ENCODE measurements around the gene SESTD1. TPM values are rescaled to one million over a fixed set of nuclear protein-coding genes. Genes with fewer than 3 reads are reported as not detected.

Gene SESTD1
- total and polyA plus RNA-seq, 9 of the 15 experiments (the other 6 are each of a cell fraction or from before 2014, with no cell fraction given) = 0.32 to 5.6 (median 2.1) TPM

DNA sequence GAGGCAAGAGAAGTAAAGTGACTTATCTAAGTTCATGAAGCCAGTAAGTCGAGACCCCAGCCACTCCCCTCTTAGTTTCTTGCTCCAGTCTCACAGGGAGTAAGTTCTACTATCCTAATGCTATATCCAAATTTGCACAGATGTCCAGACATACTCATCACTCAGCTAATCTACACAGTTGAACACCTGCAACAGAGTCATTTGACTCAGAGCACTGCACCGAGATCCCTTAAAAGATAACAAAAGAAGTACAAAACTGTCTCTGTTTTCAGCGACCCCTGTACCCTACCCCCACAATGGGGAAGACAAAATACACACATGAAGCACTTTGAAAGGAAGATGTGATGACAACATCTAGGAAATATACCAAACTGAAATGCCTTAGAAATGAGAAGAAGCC, 192.1 kb downstream of the SESTD1 start (continued):
- TF ChIP-seq, protein P1, sequence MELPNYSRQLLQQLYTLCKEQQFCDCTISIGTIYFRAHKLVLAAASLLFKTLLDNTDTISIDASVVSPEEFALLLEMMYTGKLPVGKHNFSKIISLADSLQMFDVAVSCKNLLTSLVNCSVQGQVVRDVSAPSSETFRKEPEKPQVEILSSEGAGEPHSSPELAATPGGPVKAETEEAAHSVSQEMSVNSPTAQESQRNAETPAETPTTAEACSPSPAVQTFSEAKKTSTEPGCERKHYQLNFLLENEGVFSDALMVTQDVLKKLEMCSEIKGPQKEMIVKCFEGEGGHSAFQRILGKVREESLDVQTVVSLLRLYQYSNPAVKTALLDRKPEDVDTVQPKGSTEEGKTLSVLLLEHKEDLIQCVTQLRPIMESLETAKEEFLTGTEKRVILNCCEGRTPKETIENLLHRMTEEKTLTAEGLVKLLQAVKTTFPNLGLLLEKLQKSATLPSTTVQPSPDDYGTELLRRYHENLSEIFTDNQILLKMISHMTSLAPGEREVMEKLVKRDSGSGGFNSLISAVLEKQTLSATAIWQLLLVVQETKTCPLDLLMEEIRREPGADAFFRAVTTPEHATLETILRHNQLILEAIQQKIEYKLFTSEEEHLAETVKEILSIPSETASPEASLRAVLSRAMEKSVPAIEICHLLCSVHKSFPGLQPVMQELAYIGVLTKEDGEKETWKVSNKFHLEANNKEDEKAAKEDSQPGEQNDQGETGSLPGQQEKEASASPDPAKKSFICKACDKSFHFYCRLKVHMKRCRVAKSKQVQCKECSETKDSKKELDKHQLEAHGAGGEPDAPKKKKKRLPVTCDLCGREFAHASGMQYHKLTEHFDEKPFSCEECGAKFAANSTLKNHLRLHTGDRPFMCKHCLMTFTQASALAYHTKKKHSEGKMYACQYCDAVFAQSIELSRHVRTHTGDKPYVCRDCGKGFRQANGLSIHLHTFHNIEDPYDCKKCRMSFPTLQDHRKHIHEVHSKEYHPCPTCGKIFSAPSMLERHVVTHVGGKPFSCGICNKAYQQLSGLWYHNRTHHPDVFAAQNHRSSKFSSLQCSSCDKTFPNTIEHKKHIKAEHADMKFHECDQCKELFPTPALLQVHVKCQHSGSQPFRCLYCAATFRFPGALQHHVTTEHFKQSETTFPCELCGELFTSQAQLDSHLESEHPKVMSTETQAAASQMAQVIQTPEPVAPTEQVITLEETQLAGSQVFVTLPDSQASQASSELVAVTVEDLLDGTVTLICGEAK (IDR thresholded peaks at IDR 0.05) = no peak
- TF ChIP-seq, protein P1 (CRISPR knock-in tag; IDR thresholded peaks at IDR 0.05) = no peak
- TF ChIP-seq JUND (IDR thresholded peaks at IDR 0.05; ENCODE audit: borderline replicate concordance, low read depth, low read length) = no peak
- TF ChIP-seq JUND (tag; IDR thresholded peaks at IDR 0.05; ENCODE audit: borderline replicate concordance, low read depth, low read length) = no peak
- no peak for TF ChIP-seq RUNX1 (IDR thresholded peaks at IDR 0.05; ENCODE audit: low read depth)
- no peak for TF ChIP-seq TBP (optimal IDR thresholded peaks at IDR 0.05; ENCODE audit: low read depth, low read length)
- no peak for TF ChIP-seq TRIM24 (IDR thresholded peaks at IDR 0.05)
- TF ChIP-seq ZNF311 (CRISPR knock-in tag; IDR thresholded peaks at IDR 0.05) = no peak
- no peak for TF ChIP-seq HCFC1 (IDR thresholded peaks at IDR 0.05; ENCODE audit: low read depth, low read length)
- TF ChIP-seq ETS2 (tag; IDR thresholded peaks at IDR 0.05; ENCODE audit: borderline replicate concordance, poor library complexity, severe bottlenecking) = no peak
- TF ChIP-seq SMARCA4 (IDR thresholded peaks at IDR 0.05) = no peak
- no peak for TF ChIP-seq MYBL2 (IDR thresholded peaks at IDR 0.05; ENCODE audit: low read depth)
- TF ChIP-seq MYBL2 (CRISPR knock-in tag; IDR thresholded peaks at IDR 0.05; ENCODE audit: borderline replicate concordance) = no peak

All from K562 (cell line).